GM12878 (cell line): ENCODE measurements around the gene EXOSC1. TPM values are rescaled to one million over a fixed set of nuclear protein-coding genes. Genes with fewer than 3 reads are reported as not detected.

Source experiments
- ATF2 ChIP-seq: IDR thresholded peaks from 2 replicates; pipeline ENCODE4 v1.6.1; 2012; ENCODE audit warnings: low read length, inconsistent platforms
- CEBPZ ChIP-seq: fragments of 150-350 bp; IDR thresholded peaks from 2 replicates; pipeline ENCODE4 v1.6.1; 2016; ENCODE audit warnings: low read depth, low read length
- CTCF ChIP-seq, 3 experiments: IDR thresholded peaks in 2 of 3; conservative IDR thresholded peaks in 1 of 3; 2 replicates each; pipeline ENCODE4 v1.5.1; 2011; ENCODE audit warnings: low read depth in 3 of 3, low read length in 3 of 3, mild to moderate bottlenecking in 3 of 3, control low read depth in 2 of 3, moderate library complexity in 2 of 3, inconsistent platforms in 1 of 3, mixed read lengths in 1 of 3; ENCODE audit not compliant: control insufficient read depth in 2 of 3, insufficient read depth in 1 of 3; ENCODE audit errors: extremely low read depth in 1 of 3
- NFXL1 ChIP-seq: fragments of 450-650 bp; IDR thresholded peaks from 2 replicates; pipeline ENCODE4 v1.6.1; 2017; ENCODE audit warnings: antibody characterized with exemption, mild to moderate bottlenecking, borderline replicate concordance
- polyA plus RNA-seq, 11 experiments: library from polyadenylated mRNA; depleted of rRNA in 4 of 11; unstranded in 6 of 11; stranded (reverse) in 5 of 11; fragments of >200 nt; fragmentation: Nextera tagmentation in 4 of 11; fragmentation: Illumina TruSeq in 1 of 11; extraction: Ambion mirVana in 4 of 11; extraction: Trizol in 1 of 11; gene quantifications; 1 replicate in 1 of 11; 2 replicates in 10 of 11; pipeline versions ENCODE4 v1.2.1 to v1.2.3, GENCODE V29; 2011 to 2016; ENCODE audit warnings: inconsistent platforms in 2 of 11, missing spikeins in 2 of 11, low read depth in 1 of 11
- total RNA-seq, 4 experiments: library from RNA; depleted of rRNA in 3 of 4; stranded (reverse); fragments of >200 nt in 3 of 4; fragmentation: Illumina TruSeq in 1 of 4; extraction: Trizol in 1 of 4; gene quantifications; 2 replicates each; pipeline versions ENCODE4 v1.2.1 to v1.2.3, GENCODE V29; 2013 to 2021
- TF ChIP-seq, protein P1 (sequence below): fragments of 450-650 bp; IDR thresholded peaks from 2 replicates; pipeline ENCODE4 v1.6.1; 2018; ENCODE audit warnings: borderline replicate concordance, mild to moderate bottlenecking; ENCODE audit not compliant: partially characterized antibody
- TF ChIP-seq, protein P2 (sequence below): IDR thresholded peaks from 2 replicates; pipeline ENCODE4 v1.6.1; 2012; ENCODE audit warnings: low read depth, low read length, improper control_type of control experiment

Gene EXOSC1
- total and polyA plus RNA-seq, 10 of the 15 experiments (the other 5 are each of a cell fraction or from before 2014, with no cell fraction given) = 43.4 to 121 (median 75.1) TPM

DNA sequence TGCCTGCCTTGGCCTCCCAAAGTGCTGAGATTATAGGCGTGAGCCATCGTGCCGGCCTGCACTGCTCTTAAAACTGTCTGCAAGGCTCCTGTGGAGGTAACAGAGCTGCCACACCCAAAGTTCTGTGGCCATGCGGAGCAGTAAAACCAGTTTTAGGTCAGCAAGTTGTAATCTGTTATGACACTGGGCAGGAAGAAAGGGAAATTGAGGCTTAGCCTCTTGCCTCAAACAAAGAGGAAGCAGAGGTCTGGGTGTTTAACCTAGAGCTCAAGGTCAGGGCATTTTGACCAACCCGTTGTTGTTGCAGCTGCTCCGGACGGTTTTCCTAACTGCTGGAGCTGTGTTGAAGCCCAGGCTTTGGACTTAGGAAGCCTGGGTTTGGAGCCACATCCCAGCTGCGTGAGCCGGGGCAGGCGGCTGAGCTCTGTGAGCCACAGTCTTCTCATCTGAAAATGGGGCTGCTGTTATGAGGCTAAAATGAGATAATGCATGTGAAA, 37.3 kb downstream of the EXOSC1 start (continued):
- no peak for TF ChIP-seq CEBPZ
- TF ChIP-seq, protein P1, sequence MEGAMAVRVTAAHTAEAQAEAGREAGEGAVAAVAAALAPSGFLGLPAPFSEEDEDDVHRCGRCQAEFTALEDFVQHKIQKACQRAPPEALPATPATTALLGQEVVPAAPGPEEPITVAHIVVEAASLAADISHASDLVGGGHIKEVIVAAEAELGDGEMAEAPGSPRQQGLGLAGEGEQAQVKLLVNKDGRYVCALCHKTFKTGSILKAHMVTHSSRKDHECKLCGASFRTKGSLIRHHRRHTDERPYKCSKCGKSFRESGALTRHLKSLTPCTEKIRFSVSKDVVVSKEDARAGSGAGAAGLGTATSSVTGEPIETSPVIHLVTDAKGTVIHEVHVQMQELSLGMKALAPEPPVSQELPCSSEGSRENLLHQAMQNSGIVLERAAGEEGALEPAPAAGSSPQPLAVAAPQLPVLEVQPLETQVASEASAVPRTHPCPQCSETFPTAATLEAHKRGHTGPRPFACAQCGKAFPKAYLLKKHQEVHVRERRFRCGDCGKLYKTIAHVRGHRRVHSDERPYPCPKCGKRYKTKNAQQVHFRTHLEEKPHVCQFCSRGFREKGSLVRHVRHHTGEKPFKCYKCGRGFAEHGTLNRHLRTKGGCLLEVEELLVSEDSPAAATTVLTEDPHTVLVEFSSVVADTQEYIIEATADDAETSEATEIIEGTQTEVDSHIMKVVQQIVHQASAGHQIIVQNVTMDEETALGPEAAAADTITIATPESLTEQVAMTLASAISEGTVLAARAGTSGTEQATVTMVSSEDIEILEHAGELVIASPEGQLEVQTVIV = no peak
- TF ChIP-seq CTCF (IDR thresholded peaks at IDR 0.05 in 2 of 3, conservative IDR thresholded peaks at IDR 0.05 in 1 of 3; ENCODE audit: control insufficient read depth in 2 of 3, extremely low read depth in 1 of 3, insufficient read depth in 1 of 3, low read depth in 3 of 3, low read length in 3 of 3) = no peak
- no peak for TF ChIP-seq NFXL1
- TF ChIP-seq ATF2 = no peak
- TF ChIP-seq, protein P2, sequence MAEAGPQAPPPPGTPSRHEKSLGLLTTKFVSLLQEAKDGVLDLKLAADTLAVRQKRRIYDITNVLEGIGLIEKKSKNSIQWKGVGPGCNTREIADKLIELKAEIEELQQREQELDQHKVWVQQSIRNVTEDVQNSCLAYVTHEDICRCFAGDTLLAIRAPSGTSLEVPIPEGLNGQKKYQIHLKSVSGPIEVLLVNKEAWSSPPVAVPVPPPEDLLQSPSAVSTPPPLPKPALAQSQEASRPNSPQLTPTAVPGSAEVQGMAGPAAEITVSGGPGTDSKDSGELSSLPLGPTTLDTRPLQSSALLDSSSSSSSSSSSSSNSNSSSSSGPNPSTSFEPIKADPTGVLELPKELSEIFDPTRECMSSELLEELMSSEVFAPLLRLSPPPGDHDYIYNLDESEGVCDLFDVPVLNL = no peak
- TF ChIP-seq, all 136 proteins: peak for 0
